ENCODE data around the gene GHRH. TPM values are rescaled to one million over a fixed set of nuclear protein-coding genes. Genes with fewer than 3 reads are reported as not detected.

The GHRH gene
- total RNA-seq, 1 donor from 2014 or later, result not detected

DNA sequence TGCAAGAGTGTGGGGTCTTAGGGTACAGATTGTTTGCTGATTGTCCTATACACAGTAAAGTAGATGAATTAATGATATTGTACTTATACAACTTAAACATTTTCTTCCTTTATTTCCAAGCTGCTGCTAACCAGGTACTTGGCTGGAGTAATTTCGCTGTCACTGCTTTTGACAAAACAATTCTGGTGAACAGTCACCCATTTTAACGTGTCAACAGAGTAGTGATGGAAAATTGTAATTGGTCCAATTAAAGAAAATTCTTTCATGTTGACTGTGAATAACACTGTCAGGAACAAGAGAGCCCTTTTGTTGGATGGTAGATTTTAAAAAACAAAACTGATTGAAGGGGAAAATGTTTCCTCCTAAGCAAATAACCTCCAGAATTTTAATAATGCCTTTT is 55.8 kb downstream of the GHRH start:
- no peak overlapping the region for H3K4me3 ChIP-seq (ENCODE audit: low read depth, low read length)
- no peak for DNase-seq (ENCODE audit: low read depth)
- TF ChIP-seq, protein P1, sequence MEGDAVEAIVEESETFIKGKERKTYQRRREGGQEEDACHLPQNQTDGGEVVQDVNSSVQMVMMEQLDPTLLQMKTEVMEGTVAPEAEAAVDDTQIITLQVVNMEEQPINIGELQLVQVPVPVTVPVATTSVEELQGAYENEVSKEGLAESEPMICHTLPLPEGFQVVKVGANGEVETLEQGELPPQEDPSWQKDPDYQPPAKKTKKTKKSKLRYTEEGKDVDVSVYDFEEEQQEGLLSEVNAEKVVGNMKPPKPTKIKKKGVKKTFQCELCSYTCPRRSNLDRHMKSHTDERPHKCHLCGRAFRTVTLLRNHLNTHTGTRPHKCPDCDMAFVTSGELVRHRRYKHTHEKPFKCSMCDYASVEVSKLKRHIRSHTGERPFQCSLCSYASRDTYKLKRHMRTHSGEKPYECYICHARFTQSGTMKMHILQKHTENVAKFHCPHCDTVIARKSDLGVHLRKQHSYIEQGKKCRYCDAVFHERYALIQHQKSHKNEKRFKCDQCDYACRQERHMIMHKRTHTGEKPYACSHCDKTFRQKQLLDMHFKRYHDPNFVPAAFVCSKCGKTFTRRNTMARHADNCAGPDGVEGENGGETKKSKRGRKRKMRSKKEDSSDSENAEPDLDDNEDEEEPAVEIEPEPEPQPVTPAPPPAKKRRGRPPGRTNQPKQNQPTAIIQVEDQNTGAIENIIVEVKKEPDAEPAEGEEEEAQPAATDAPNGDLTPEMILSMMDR (conservative IDR thresholded peaks at IDR 0.05; ENCODE audit: low read depth, low read length), result no peak

DNA sequence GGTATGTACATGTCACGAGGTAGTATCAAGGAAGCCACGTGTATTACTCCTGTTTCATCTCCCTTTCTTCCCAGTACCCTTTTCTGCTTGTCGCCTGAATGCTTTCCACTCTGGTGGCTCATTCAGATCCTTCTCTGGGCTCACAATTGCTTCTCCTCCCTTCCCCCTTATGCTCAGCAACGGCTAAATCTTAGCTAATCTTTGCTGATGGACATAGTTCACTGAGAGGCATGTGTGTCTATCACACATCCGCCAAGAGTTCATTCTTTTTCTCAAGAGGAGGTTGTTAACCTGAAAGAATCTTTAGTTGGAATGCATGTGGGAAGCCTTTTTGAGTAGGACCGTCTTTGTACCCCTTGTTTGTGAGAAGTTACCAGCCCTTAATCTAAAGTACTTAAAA is 56.5 kb downstream of the GHRH start:
- TF ChIP-seq, protein P1 (conservative IDR thresholded peaks at IDR 0.05; ENCODE audit: low read depth, low read length), result no peak
- H3K4me3 ChIP-seq (ENCODE audit: low read depth, low read length), result no peak overlapping the region
- DNase-seq (ENCODE audit: low read depth), result no peak

DNA sequence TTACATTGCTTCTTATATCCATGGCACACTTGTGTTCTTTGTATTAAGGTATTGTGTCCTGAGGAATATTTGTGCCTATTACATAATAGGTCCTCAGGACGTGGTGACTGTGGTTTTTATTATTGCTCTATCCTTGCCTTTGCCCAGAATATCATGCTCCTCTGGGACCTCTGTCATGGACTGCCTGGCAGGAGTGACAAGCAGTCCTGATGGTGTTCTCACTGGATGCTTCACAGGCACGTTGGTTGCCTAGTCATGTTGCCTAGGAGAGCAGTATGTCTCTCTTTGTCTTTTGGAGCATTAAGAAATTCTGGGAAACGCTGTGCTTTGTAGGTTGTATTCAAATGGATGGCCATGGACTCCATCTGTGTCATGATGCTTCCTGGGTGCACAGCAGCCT is 57.6 kb downstream of the GHRH start:
- no peak for DNase-seq (ENCODE audit: low read depth)
- no peak overlapping the region for H3K4me3 ChIP-seq (ENCODE audit: low read depth, low read length)
- TF ChIP-seq, protein P1 (conservative IDR thresholded peaks at IDR 0.05; ENCODE audit: low read depth, low read length), result no peak

DNA sequence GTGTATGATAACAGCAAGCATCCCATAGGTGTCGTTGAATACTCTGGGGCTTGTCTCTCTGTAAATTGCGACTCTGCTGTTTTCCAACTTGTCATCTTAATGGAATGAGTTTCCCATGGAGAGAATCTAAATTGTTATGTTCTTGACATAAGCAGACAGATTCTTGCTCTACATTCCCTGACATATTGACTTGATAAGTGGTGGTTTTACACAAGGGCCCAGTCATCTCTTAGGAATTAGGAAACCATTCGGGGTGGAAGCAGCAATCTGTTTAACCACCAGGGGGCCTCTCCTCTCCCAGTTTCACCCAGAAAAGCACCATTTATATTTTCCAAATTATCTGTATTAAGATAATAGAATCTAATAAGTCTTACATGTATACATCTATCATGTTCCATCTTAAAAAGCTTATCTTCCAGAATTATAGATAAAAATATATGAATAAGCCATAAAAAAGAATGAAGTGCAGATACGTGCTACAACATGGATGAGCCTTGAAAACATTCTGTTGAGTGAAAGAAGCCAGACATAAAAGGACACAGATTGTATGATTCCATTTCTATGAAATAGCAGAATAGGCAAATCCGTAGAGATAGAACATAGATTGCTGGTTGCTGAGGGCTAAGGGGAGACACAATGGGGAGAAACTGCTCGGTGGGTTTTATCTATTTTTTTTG is 59.2 kb downstream of the GHRH start:
- peak; percentile 77 for DNase-seq (ENCODE audit: low read depth)
- H3K4me3 ChIP-seq (ENCODE audit: low read depth, low read length), result no peak overlapping the region
- TF ChIP-seq, protein P1 (conservative IDR thresholded peaks at IDR 0.05; ENCODE audit: low read depth, low read length), result peak; percentile 94

DNA sequence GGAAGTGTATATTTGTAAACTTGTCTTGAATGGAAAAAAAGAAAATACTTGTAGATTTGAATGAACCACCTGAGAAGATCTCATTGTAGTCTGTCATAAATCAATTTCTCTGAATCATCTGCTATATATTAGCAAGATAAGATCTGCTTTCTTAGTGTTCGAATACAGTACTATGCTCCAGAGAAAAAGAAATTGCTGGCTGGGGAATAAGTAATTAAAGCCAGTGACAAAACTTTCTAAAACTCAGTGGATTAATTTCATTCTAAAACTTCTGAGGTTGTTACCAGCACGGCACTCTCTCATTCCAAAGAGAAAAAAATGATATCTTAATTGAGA is 59.8 kb downstream of the GHRH start:
- no peak for DNase-seq (ENCODE audit: low read depth)
- TF ChIP-seq, protein P1 (conservative IDR thresholded peaks at IDR 0.05; ENCODE audit: low read depth, low read length), result no peak
- no peak overlapping the region for H3K4me3 ChIP-seq (ENCODE audit: low read depth, low read length)

Other genes with a start within 250 kb of the GHRH start
- 9.7 and 12.0 TPM in 2 replicates for gene RBL1, start 165.8 kb downstream of the GHRH start, total RNA-seq
- 165 and 210 TPM in 2 replicates for gene RPN2, start 82.5 kb downstream of the GHRH start, total RNA-seq
- 0.43 and 1.2 TPM in 2 replicates for gene MROH8, start 82.3 kb downstream of the GHRH start, total RNA-seq
- gene MANBAL, start 27.8 kb upstream of the GHRH start, total RNA-seq, result 18.7 and 41.6 TPM in 2 replicates
- 32.5 and 37.8 TPM in 2 replicates for gene SRC, start 84.3 kb upstream of the GHRH start, total RNA-seq

All from epithelial cell of proximal tubule (primary cell).